Karpas-422 (cell line): ENCODE measurements around the gene MLYCD. TPM values are rescaled to one million over a fixed set of nuclear protein-coding genes. Genes with fewer than 3 reads are reported as not detected.

Source experiments
- DNase-seq: peaks from one replicate; pipeline ENCODE4 v3.0.0-alpha.2; 2015
- H2AFZ ChIP-seq: fragments of 200-600 bp; sonication (generic); 2 replicates; pipeline ENCODE4 v1.6.1; 2014; ENCODE audit warnings: antibody characterized with exemption, low read length, mixed read lengths
- H3K27ac ChIP-seq: fragments of 200-600 bp; sonication (generic); 2 replicates; pipeline ENCODE4 v1.5.1; 2014; ENCODE audit warnings: mild to moderate bottlenecking, low read length, moderate library complexity
- H3K27me3 ChIP-seq: fragments of 200-600 bp; sonication (generic); 2 replicates; pipeline ENCODE4 v1.6.1; 2014; ENCODE audit warnings: low read length, mixed read lengths
- H3K36me3 ChIP-seq: fragments of 200-600 bp; sonication (generic); 2 replicates; pipeline ENCODE4 v1.6.1; 2014; ENCODE audit warnings: low read length, mixed read lengths; ENCODE audit not compliant: insufficient read depth
- H3K4me1 ChIP-seq: fragments of 200-600 bp; sonication (generic); 2 replicates; pipeline ENCODE4 v1.6.1; 2014; ENCODE audit warnings: mild to moderate bottlenecking, low read length, mixed read lengths
- H3K4me2 ChIP-seq: fragments of 200-600 bp; sonication (generic); 2 replicates; pipeline ENCODE4 v1.6.1; 2014; ENCODE audit warnings: low read length, low read depth, mild to moderate bottlenecking; ENCODE audit not compliant: poor library complexity, severe bottlenecking
- H3K4me3 ChIP-seq: fragments of 200-600 bp; sonication (generic); 2 replicates; pipeline ENCODE4 v1.5.1; 2014; ENCODE audit warnings: mild to moderate bottlenecking, antibody characterized with exemption, low read length, mixed read lengths
- H3K79me2 ChIP-seq: fragments of 200-600 bp; sonication (generic); 2 replicates; pipeline ENCODE4 v1.6.1; 2014; ENCODE audit warnings: mild to moderate bottlenecking, low read length, mixed read lengths
- H3K9ac ChIP-seq: fragments of 200-600 bp; sonication (generic); 2 replicates; pipeline ENCODE4 v1.6.0; 2014; ENCODE audit warnings: low read length
- H3K9me2 ChIP-seq: fragments of 200-600 bp; sonication (generic), shearing (Covaris generic); replicated peaks from 2 replicates; pipeline ENCODE4 v1.6.0; 2014; ENCODE audit warnings: mild to moderate bottlenecking, low read length, moderate library complexity; ENCODE audit not compliant: insufficient read depth
- H3K9me3 ChIP-seq: fragments of 300-700, 200-600 bp; sonication (generic); 2 replicates; pipeline ENCODE4 v1.6.1; 2014; ENCODE audit warnings: low read length, mixed read lengths
- H4K20me1 ChIP-seq: fragments of 200-600 bp; sonication (generic); 2 replicates; pipeline ENCODE4 v1.6.1; 2014; ENCODE audit warnings: mild to moderate bottlenecking, antibody characterized with exemption, low read length, low read depth; ENCODE audit not compliant: insufficient read depth
- total RNA-seq: library from RNA; depleted of rRNA; stranded (reverse); fragments of >200 nt; shearing (Covaris generic); gene quantifications from 2 replicates; pipeline ENCODE4 v1.2.3, GENCODE V29; 2014; ENCODE audit warnings: low replicate concordance; rRNA removed

Gene MLYCD
- total RNA-seq: 4.7 and 6.8 TPM in 2 replicates

DNA sequence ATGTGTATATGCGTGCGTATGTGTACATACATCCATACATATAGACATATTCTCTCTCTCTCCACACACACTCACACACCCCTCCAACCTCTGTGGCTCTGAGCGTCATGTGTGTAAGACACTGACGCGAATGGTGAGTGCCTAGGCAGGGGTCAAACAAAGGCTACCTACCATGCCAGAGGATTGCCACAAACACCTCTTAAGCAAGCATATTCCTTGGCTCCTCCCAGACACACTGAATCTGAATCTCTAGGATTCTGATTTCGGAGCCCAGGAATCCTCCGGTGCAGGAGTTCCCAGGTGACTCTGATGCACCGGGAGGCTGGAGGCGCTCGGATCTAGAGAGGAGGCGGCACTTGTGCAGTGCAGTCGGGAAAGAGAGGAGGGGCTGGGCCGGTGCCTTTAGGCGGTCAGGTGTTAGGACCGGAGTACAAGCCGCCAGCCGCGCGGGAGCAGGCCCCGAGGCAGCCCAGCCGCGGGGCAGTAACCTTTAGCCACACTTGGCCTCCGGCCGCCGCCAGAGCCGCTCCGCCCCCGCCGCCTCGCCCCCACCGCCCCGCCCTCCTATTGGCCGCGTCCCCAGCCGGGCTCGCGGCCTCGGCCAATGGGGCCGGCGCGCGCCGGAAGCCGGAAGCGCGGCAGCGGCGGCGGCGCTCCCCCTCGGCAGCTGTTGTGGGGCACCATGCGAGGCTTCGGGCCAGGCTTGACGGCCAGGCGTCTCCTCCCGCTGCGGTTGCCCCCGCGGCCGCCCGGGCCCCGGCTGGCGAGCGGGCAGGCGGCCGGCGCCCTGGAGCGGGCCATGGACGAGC lies at the start of gene MLYCD:
Gene MLYCD, plus strand, starts transcription at position 653 of the 809 bp plus-strand sequence. Its CDS starts 30 bp downstream, at position 683.
- peak within 1 kb of the TSS; percentile 71 for H3K4me3 ChIP-seq
- no peaks in the 10 kb centered on the region for H3K9me3 ChIP-seq
- DNase-seq: peak; percentile 93
- no peaks in the 10 kb centered on the region for H3K36me3 ChIP-seq
- H3K9me2 ChIP-seq: no peaks in the 10 kb centered on the region
- H3K4me1 ChIP-seq: peaks cover 18% of the 10 kb centered on the region
- H2AFZ ChIP-seq: peak within 1 kb of the TSS; percentile 93
- H3K79me2 ChIP-seq: peaks cover 39% of the 10 kb centered on the region
- H3K27ac ChIP-seq: no peak within 1 kb of the TSS
- H3K4me2 ChIP-seq: peak within 1 kb of the TSS; percentile 71
- no peaks in the 10 kb centered on the region for H3K27me3 ChIP-seq
- peak within 1 kb of the TSS; percentile 71 for H3K9ac ChIP-seq
- no peaks in the 10 kb centered on the region for H4K20me1 ChIP-seq

DNA sequence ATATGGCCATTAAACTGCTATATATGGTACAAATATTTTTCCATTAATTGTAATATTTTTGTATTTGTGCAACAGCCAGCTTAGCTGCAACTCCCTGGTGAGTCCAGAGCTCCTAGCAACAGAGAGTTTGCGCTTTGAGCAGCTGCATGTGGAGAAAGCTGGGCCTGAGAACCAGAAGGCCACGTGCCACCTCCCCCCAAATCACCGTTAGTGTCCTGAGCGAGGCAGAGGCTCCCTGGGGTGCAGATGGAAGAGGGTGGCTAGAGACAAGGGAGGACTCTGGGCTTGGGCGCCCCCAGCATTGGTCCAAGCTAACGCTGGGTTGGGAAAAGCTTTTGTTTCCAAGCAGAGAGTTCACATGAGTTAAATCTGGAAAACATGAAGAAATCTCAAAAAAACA lies 49.5 kb upstream of the MLYCD start:
- no peaks in the 10 kb centered on the region for H4K20me1 ChIP-seq
- H3K4me2 ChIP-seq: no peak overlapping the region
- H2AFZ ChIP-seq: 0 out of 2 replicates have a peak overlapping the region, but pooled peaks have one; percentile 27
- no peak overlapping the region for H3K4me3 ChIP-seq
- H3K27me3 ChIP-seq: no peaks in the 10 kb centered on the region
- no peaks in the 10 kb centered on the region for H3K79me2 ChIP-seq
- H3K4me1 ChIP-seq: peaks cover 39% of the 10 kb centered on the region
- no peak overlapping the region for H3K27ac ChIP-seq
- H3K36me3 ChIP-seq: no peaks in the 10 kb centered on the region
- DNase-seq: no peak
- H3K9me3 ChIP-seq: no peaks in the 10 kb centered on the region
- H3K9ac ChIP-seq: no peak overlapping the region
- H3K9me2 ChIP-seq: no peaks in the 10 kb centered on the region

DNA sequence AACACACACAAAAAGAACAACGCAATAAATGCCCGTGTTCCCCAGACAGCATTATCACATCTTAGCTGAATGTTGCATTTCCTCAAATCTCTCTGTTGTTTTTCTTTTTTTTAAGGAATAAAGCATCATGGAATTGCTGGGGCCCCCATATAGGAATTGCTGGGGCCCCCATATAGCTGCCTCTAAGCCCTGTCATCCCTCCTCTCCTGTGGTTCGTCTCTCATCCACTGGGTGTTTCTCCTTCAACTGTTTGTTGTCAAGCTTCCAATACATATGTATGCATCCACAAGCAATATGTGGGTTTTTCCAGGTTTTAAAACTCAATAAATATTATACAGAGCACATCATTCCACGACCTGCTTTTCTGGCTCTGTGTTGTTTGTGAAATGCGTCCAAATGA lies 48.0 kb upstream of the MLYCD start:
- H3K4me3 ChIP-seq: no peak overlapping the region
- H3K4me2 ChIP-seq: no peak overlapping the region
- H3K9ac ChIP-seq: no peak overlapping the region
- H3K4me1 ChIP-seq: peaks cover 31% of the 10 kb centered on the region
- no peak for DNase-seq
- no peaks in the 10 kb centered on the region for H3K9me2 ChIP-seq
- H4K20me1 ChIP-seq: no peaks in the 10 kb centered on the region
- H2AFZ ChIP-seq: no peak overlapping the region
- no peaks in the 10 kb centered on the region for H3K27me3 ChIP-seq
- H3K27ac ChIP-seq: no peak overlapping the region
- H3K36me3 ChIP-seq: no peaks in the 10 kb centered on the region
- no peaks in the 10 kb centered on the region for H3K79me2 ChIP-seq
- no peaks in the 10 kb centered on the region for H3K9me3 ChIP-seq

DNA sequence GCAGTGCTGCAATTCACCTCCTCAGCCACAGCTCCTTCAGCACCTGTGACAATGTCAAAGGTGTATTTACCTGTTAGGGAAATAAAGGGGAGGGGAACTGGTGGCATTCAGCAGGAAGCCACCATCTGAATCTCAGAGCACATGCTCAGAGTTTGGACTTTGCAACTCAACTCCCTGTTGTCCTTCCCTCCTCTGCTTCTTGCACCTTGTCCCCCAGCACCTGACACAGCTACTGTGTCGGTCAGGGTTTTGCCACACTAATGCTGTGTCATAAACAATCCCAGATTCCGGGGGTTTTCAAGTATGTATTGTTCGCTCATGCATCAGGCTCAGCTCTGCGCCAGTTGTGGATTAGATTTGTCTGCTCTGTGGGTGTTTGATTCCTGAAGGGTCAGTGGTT lies 47.4 kb upstream of the MLYCD start:
- no peak for DNase-seq
- no peak overlapping the region for H3K4me2 ChIP-seq
- no peak overlapping the region for H3K9ac ChIP-seq
- H4K20me1 ChIP-seq: no peaks in the 10 kb centered on the region
- no peaks in the 10 kb centered on the region for H3K9me3 ChIP-seq
- no peaks in the 10 kb centered on the region for H3K79me2 ChIP-seq
- H3K27ac ChIP-seq: no peak overlapping the region
- no peak overlapping the region for H2AFZ ChIP-seq
- H3K4me1 ChIP-seq: peaks cover 31% of the 10 kb centered on the region
- no peaks in the 10 kb centered on the region for H3K27me3 ChIP-seq
- H3K9me2 ChIP-seq: no peaks in the 10 kb centered on the region
- H3K36me3 ChIP-seq: no peaks in the 10 kb centered on the region
- no peak overlapping the region for H3K4me3 ChIP-seq

DNA sequence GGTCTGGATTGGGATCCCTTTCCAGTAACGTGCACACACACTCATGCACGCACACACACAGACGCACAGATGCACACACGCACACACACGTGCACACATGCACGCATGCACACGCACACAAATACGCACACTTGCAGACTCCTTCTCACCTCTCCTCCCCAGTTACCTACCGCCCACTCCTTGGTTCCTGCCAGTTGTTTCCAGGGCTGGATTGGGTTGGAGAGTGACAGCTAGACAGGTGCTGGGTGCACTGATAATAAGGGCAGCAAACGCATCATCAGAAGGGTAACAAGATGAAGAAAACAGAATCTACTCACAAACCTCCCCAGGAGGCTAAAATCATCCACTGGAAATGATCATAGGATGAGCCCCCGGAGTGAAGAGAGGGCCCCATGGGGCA lies 46.1 kb upstream of the MLYCD start:
- Histone ChIP-seq H3K9me2 (no peaks in the 10 kb centered on the region), H3K4me2 (no peak overlapping the region), H3K9ac (no peak overlapping the region), H2AFZ (no peak overlapping the region), H3K79me2 (no peaks in the 10 kb centered on the region), H4K20me1 (no peaks in the 10 kb centered on the region), H3K4me1 (peaks cover 20% of the 10 kb centered on the region), H3K27me3 (no peaks in the 10 kb centered on the region), H3K27ac (no peak overlapping the region), H3K4me3 (no peak overlapping the region), H3K9me3 (no peaks in the 10 kb centered on the region), H3K36me3 (no peaks in the 10 kb centered on the region)
- DNase-seq: no peak

DNA sequence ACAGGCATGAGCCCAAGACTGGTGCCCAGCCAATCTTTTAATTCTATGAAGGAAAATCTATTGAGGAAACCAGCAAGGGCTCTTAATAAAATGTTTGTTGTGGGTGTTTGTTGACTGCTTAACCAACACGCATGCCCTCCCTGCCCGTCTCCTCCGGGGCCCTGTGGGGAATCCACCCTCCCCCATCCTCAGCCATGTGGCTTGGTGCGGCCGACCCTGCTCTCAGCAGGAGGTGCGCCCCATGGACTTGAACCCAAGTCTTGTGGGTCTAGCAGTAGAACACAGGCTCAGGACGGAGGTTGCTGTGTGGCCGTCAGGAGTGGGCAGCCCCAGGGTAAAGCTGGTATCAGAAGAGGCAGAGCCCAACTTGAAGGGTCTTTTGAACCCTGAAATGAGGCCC lies 45.1 kb upstream of the MLYCD start:
- Histone ChIP-seq H3K36me3 (no peaks in the 10 kb centered on the region), H3K4me1 (peaks cover 9% of the 10 kb centered on the region), H2AFZ (no peak overlapping the region), H3K9me2 (no peaks in the 10 kb centered on the region), H4K20me1 (no peaks in the 10 kb centered on the region), H3K27ac (no peak overlapping the region), H3K4me2 (no peak overlapping the region), H3K79me2 (no peaks in the 10 kb centered on the region), H3K9me3 (no peaks in the 10 kb centered on the region), H3K27me3 (no peaks in the 10 kb centered on the region), H3K9ac (no peak overlapping the region), H3K4me3 (no peak overlapping the region)
- DNase-seq: no peak

DNA sequence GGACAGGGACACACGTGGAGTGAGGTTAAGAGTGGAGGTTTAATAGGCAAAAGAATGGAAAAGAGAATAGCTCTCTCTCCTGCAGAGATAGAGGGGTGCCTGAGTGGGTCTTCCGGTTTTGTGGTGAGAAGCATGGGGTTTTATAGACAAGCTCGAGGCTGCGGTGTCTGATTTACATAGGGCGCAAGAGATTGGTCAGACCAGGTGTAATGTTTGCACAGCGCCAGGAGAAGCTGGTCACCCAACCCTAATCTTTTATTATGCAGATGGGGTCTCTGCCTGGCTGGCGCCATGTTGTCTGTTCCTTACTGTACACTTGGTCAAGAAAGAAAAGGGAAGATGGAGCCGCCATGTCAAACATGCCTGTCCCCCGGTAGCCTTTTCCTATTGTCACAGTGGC lies 44.5 kb upstream of the MLYCD start:
- Histone ChIP-seq H3K36me3 (no peaks in the 10 kb centered on the region), H3K79me2 (no peaks in the 10 kb centered on the region), H2AFZ (no peak overlapping the region), H3K4me3 (no peak overlapping the region), H3K9ac (no peak overlapping the region), H3K27me3 (no peaks in the 10 kb centered on the region), H4K20me1 (no peaks in the 10 kb centered on the region), H3K4me1 (peaks cover 3% of the 10 kb centered on the region), H3K9me3 (no peaks in the 10 kb centered on the region), H3K4me2 (no peak overlapping the region), H3K27ac (no peak overlapping the region), H3K9me2 (no peaks in the 10 kb centered on the region)
- no peak for DNase-seq

DNA sequence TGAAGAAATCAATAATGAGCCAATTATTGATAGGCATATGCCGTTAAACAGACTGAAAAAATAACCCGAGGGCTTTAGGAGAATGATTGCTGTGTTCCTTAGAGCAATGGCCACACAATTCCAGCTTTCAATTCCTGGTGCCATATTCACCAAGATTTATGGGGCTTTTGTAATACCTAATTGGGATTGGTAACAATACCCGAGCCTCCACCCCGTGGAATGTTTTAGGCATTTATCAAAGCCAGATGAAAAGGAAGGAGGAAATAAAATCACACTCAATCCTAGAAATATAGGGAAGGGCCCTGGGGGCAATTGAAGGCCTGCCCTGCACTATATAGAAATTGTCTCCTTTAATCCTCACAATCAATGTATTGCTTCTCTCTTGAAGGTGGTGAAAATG lies 42.1 kb upstream of the MLYCD start:
- no peaks in the 10 kb centered on the region for H3K9me2 ChIP-seq
- no peaks in the 10 kb centered on the region for H3K4me1 ChIP-seq
- H3K27ac ChIP-seq: no peak overlapping the region
- no peak overlapping the region for H3K9ac ChIP-seq
- DNase-seq: no peak
- H3K36me3 ChIP-seq: no peaks in the 10 kb centered on the region
- no peak overlapping the region for H2AFZ ChIP-seq
- no peaks in the 10 kb centered on the region for H3K79me2 ChIP-seq
- H3K4me2 ChIP-seq: no peak overlapping the region
- H3K4me3 ChIP-seq: no peak overlapping the region
- no peaks in the 10 kb centered on the region for H4K20me1 ChIP-seq
- H3K27me3 ChIP-seq: no peaks in the 10 kb centered on the region; the same call in 1 of the 2 replicates
- H3K9me3 ChIP-seq: no peaks in the 10 kb centered on the region
